NCI-H345 (cell line): Measurements from ENCODE around the gene DMD.
A peak's percentile ranks its signal among the peaks of the same experiment; 100 is the strongest.
"Not testable (repeated sequence)": the region's sequence is repeated elsewhere in the genome, so short reads cannot be mapped to it uniquely, and the experiment has no call there.

Source experiments
- DNase-seq: peaks from one replicate; lab custom pipeline; 2025; lab: John Stamatoyannopoulos, UW

DMD gene

GRCh38 chrX:32852203-32852602 lies 359.1 kb downstream of the DMD start:
- no peak for DNase-seq

GRCh38 chrX:32851556-32851955 lies 359.8 kb downstream of the DMD start:
- DNase-seq = no peak

DNA sequence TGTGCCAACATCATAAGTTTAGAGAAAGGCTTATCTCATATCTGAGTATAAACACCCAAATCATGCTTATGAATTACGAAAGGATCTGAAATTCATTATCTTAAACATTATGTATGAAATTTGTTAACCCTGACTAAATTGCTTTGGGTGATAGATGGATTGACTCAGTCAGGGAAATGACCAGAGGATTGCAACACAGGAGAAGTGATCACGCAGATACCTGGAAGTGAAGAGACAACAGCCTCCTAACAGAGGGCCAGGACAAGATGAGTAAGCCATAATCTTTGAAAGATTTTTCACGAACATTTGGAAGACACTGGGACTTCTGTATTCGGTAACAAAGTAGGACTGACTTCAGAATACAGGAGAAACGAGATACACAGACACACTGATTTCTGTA lies 363.4 kb downstream of the DMD start:
- no peak for DNase-seq

GRCh38 chrX:32842053-32842452 lies 369.3 kb downstream of the DMD start:
- DNase-seq = no peak

GRCh38 chrX:32839781-32840180 lies 371.6 kb downstream of the DMD start:
- no peak for DNase-seq

DNA sequence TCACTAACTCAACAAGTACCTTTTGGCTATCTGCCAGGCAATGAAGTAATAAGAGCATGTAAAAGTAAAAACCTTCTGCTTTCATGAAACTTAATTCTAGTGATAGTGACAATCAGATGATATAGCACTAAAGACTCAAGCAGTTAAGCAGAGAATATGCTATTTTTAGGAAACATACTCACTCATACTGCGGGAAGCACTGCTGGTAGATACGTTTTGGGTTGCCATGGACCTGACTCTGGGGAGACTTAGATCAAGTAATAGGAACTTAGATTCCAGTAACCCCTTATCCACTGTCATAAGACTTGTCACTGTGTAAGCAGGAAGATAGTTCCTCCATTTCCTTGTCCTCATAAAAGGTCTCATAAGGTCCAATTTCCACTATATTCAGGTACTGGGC lies 386.3 kb downstream of the DMD start:
- DNase-seq = no peak

DNA sequence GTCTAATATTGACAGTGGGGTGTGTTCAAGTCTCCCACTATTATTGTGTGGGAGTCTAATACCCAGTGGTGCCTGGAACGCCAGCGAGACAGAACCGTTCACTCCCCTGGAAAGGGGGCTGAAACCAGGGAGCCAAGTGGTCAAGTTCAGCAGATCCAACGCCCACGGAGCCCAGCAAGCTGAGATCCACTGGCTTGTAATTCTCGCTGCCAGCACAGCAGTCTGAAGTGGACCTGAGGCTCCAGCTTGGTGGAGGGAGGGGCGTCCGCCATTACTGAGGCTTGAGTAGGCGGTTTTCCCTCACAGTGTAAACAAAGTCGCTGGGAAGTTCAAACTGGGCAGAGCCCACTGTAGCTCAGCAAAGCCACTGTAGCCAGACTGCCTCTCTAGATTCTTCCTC lies 407.3 kb downstream of the DMD start:
- DNase-seq = no peak

- no peak for DNase-seq
Measured at GRCh38 chrX:32798990-32799389, 412.4 kb downstream of the DMD start.

- no peak for DNase-seq
Measured at GRCh38 chrX:32788936-32789335, 422.4 kb downstream of the DMD start.

DNA sequence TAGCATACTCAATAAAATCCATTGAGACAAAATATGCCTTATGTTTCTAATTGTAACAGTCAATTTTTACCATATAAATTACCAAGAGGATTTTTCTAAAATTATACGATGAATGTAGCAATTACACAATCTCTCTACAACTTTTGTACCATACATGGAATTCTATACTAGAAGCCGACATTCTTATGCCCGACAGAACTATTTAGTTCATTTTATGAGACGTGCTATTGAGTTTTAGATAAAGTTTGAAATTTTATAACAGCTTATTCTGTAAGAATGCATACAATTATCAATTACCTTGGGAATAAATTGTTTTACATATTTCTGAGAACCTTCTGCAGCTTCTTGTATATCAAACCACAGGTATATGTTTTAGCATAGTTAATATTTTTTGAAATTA lies 431.2 kb downstream of the DMD start:
- no peak for DNase-seq

DNA sequence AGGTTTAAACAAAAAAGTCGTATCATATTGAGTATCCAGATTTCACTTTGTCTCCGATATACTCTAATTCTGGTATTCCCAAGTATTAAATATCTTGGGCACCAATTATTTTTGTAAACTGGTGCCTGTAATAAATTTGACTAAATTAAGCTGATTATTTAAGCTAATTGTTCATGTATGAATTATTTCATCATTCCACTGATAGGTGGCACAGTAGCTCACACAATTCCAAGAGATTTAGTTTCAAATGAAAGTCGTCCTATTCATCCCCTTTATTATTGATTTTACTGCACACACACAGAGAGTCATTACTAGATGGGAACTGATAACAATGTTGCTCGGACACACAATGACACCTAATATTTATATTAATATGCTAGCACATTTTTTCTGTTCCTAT lies 432.4 kb downstream of the DMD start:
- DNase-seq = no peak

DNA sequence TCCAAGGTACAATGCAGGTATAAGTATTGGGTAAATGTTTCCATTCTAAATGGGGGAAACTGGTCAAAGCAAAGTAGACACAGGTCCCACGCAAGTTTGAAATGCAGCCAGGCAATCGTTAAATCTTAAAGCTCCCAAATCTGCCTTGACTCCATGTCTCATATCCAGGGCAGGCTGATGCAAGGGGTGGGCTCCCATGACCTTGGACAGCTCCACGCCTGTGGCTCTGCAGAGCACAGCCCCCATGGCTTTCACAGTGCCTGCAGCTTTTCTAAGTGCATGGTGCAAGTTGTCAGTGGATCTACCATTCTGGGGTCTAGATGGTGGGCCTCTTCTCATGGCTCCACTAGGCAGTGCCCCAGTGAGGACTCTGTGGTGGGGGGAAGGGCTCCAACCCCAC lies 436.4 kb downstream of the DMD start:
- DNase-seq = no peak

DNA sequence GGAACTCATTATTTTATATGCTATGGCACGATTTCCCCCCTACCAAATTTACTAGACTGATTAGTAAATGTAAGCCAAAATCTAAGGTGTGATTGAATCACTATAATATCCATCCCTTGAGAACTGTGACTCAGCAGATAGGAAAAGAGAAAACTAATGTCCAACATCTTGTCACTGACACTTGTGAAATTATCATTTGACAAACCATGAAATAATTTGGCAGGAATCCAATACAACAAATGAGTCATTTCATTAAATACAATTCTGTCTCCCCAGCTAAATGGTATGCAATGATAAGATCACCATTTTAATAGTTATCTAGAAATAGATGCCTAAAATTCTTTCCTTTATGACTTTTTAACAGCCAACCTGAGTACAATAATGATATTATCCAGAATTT lies 462.3 kb downstream of the DMD start:
- peak; percentile 3 for DNase-seq

DNA sequence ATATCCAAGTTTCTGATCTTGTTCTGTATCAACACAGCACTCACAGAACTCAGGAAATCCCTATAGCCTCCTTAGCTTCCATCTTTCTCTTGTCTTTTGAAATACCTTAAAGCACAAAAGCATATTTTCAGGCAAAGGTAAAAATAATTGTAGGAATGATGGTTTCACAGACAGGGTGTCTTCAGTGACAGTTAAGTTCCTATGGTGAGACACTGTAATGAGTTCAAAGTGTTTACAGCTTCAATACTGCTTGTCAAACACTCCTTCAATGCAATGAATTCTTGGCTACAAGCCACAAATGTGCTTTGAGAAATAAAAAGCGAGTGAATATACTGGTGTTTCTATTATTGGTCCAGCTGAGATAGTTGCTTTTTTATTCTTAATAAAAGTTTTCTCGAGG lies 466.0 kb downstream of the DMD start:
- peak; percentile 11 for DNase-seq

DNA sequence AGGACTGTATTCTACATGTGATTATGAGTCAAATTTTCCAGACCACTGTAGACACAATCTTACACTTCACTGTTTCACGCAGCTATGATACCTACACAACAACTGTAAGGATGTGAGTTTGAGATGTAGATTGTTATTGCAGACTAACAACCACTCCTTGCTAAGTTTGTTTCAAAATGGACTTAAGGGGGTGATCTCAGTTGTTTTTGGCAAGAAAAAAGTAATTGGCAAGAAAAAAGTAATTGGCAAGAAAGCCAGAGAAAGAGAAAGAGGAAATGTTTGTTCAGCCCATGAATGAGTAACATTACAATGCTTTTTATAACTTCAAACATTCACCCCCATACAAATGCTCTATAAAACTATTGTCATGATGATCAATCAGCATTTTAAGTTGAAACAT lies 466.4 kb downstream of the DMD start:
- DNase-seq = no peak

- no peak for DNase-seq
Measured at GRCh38 chrX:32741910-32742309, 469.4 kb downstream of the DMD start.

DNA sequence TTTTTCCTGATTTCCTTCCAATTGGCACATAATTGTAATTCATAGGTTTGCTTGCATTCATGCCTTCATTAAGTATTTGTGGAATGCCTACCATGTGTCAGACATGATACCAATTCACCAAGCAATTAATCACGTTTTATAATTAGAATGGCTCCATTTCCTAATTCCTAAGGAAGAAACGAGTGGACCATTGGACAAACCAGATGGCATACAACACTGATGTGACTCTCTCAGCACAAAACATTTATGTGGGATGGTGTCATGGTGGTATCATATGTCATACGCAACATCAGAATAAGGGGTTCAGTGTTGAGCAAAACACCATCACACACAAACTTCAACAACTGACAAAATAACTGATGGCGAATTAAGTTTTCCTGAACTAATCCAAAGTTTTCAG lies 502.8 kb downstream of the DMD start:
- DNase-seq = no peak

DNA sequence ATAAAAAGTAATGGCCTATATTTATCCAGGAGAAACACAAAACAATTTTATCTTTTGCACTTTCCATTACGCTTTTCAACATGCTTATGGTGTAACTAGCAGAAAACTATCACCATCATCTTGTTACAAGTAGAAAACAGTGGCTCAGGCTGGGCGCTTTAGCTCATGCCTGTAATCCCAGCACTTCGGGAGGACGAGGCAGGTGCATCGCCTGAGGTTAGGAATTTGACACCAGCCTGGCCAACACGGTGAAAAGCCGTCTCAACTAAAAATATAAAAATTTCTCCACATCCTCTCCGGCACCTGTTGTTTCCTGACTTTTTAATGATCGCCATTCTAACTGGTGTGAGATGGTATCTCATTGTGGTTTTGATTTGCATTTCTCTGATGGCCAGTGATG lies 506.0 kb downstream of the DMD start:
- not testable (repeated sequence) for DNase-seq

DNA sequence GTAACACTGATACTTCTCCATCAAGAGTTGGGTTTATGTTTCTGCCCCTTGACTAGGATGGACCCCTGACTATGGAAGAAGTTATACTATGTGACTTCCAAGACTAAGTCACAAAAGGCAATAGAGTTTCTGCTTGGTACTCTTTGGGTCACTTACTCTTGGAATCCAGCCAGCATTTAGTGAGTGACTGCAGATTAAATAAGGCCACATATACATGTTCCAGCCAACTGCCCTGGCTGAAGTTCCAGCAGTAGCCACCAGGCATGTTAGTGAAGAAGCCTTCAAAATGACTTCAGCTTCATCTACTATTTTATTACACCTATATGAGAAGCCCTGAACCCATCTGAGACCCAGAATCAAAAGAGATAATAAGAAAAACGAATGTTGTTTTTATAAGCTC lies 524.0 kb downstream of the DMD start:
- no peak for DNase-seq

GRCh38 chrX:32678487-32678886 lies 532.9 kb downstream of the DMD start:
- no peak for DNase-seq

DNA sequence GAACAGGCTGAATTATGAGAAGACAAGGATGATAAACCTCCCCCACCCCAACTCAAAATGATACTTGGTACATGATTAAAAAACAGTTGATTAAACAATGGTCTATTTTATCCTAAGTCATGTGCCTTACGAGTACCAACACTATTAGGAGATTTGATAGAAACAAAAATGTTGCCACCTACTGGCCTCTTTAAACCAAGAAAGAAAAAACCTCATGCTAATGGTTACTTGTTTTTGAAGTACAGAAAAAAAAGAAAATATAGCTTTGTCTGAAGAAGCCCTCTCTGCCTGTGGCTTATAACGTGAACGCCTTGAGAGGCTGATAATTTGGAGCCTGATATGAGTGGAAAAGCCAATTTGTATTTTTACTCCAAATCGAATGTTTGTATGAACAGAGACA lies 538.2 kb downstream of the DMD start:
- no peak for DNase-seq

GRCh38 chrX:32662516-32662915 lies 548.8 kb downstream of the DMD start:
- DNase-seq = no peak

DNA sequence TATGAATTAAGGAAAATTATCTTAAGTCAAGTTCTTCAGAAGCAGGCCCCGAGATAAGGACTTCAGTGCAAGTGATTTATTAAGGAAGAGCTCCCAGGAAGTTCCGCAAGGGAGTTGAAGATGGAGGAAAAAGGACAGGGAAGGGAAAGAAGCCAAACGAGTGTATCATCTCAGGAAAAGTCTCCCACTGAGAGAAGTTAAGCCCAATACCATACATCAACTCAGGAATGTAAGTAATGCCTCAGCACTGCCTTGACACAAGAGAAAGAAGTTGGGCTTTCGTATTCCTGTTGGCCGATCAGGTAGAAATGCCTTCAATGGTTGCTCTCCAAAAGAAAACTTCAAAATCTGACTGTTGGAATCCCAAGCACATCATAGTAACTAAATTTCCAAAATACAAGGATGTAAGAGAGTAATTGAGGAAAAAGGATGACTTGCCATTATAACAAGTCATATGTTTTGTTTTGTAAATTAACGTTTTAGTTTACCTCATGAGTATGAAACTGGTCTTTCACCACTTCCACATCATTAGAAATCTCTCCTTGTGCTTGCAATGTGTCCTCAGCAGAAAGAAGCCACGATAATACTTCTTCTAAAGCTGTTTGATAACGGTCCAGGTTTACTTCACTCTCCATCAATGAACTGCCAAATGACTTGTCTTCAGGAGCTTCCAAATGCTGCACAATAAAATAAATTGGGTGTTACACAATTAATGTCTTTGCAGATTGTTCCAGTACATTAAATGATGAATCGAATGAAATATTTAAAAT lies 566.7 kb downstream of the DMD start:
- no peak for DNase-seq

GRCh38 chrX:32642283-32642682 lies 569.1 kb downstream of the DMD start:
- DNase-seq = no peak

DNA sequence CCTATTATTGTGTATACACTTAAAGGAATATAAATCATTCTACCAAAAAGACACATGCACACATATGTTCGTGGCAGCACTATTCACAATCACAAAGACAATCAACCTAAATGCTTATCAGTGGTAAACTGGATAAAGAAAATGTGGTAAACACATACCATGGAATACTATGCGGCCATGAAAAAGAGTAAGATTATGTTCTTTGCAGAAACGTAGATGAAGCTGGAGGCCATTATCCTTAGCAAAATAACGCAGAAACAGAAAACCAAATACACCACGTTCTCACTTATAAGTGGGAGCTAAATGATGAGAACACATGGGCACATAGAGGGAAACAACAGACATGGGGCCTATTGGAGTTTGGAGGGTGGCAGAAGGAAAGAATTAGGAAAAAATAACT lies 593.2 kb downstream of the DMD start:
- no peak for DNase-seq
